Endothelial cell of umbilical vein (primary cell): ENCODE measurements around the gene GALNT2. TPM values are rescaled to one million over a fixed set of nuclear protein-coding genes. Genes with fewer than 3 reads are reported as not detected.

ENCODE experiments used
- BruUV-seq: library from RNA; stranded (reverse); fragments of 400-500 nt; replicated peaks from 2 replicates; lab custom pipeline; 2021; lab: Mats Ljungman, UMichigan
- CTCF ChIA-PET: fragments of 300-600, 350-600 bp; sonication (Branson Sonifier 250); formaldehyde crosslinking; loops from one replicate; lab custom pipeline; 2021; ENCODE audit warnings: antibody characterized with exemption, inconsistent platforms; lab: Charles Lee
- POLR2A ChIA-PET: fragments of 300-600, 350-600 bp; sonication (Branson Sonifier 250); formaldehyde crosslinking; loops from one replicate; lab custom pipeline; 2021; ENCODE audit warnings: antibody characterized with exemption, inconsistent platforms; lab: Charles Lee
- DNase-seq: peaks from one replicate; pipeline ENCODE4 v3.0.0-alpha.2; 2011; ENCODE audit warnings: low read depth, low spot score
- FAIRE-seq: peaks from 2 replicates; lab custom pipeline; 2011; peaks lifted over from hg19 to GRCh38; lab: Jason Lieb, UNC
- H2AFZ ChIP-seq: 2 replicates; pipeline ENCODE4 v1.6.0; 2012; ENCODE audit warnings: low read depth, low read length, control low read depth, inconsistent platforms
- H3K27ac ChIP-seq: 2 replicates; pipeline ENCODE4 v1.5.1; 2011; ENCODE audit warnings: low read depth, mild to moderate bottlenecking, control low read depth, low read length, moderate library complexity; ENCODE audit not compliant: insufficient read depth
- H3K27me3 ChIP-seq, 2 experiments: 2 replicates each; pipeline versions ENCODE4 v1.6.0 to v1.6.1; 2011; ENCODE audit warnings: low read length in 2 of 2, mixed read lengths in 1 of 2; ENCODE audit not compliant: control insufficient read depth in 2 of 2, insufficient read depth in 2 of 2
- H3K36me3 ChIP-seq, 2 experiments: 2 replicates in 1 of 2; 3 replicates in 1 of 2; pipeline ENCODE4 v1.5.1; 2011; ENCODE audit warnings: low read length in 2 of 2, mild to moderate bottlenecking in 1 of 2, moderate library complexity in 1 of 2; ENCODE audit not compliant: control insufficient read depth in 2 of 2, insufficient read depth in 2 of 2; ENCODE audit errors: extremely low read depth in 1 of 2
- H3K4me1 ChIP-seq: 3 replicates; pipeline ENCODE4 v1.5.1; 2011; ENCODE audit warnings: mild to moderate bottlenecking, low read length; ENCODE audit not compliant: control insufficient read depth, insufficient read depth; ENCODE audit errors: extremely low read depth
- H3K4me2 ChIP-seq: 2 replicates; pipeline ENCODE4 v1.6.1; 2011; ENCODE audit warnings: low read length, control low read depth, mixed read lengths; ENCODE audit not compliant: insufficient read depth
- H3K4me3 ChIP-seq, 3 experiments: fragments of 200-600 bp in 1 of 3; sonication (generic), shearing (Covaris generic) in 1 of 3; replicated peaks in 1 of 3; 2 replicates each; pipeline ENCODE4 v1.5.1; 2011 to 2016; ENCODE audit warnings: control low read depth in 3 of 3, low read length in 3 of 3, mild to moderate bottlenecking in 2 of 3, inconsistent platforms in 1 of 3, low read depth in 1 of 3, moderate library complexity in 1 of 3; ENCODE audit not compliant: insufficient read depth in 1 of 3
- H3K79me2 ChIP-seq: 2 replicates; pipeline ENCODE4 v1.6.0; 2012; ENCODE audit warnings: low read length, inconsistent platforms; ENCODE audit not compliant: control insufficient read depth, insufficient read depth
- H3K9ac ChIP-seq: replicated peaks from 2 replicates; pipeline ENCODE3; 2011; ENCODE audit warnings: low read length, control low read depth; ENCODE audit not compliant: insufficient read depth; ENCODE audit errors: extremely low read depth
- H3K9me1 ChIP-seq: replicated peaks from 3 replicates; pipeline ENCODE4 v1.6.0; 2011; ENCODE audit warnings: mild to moderate bottlenecking, low read length; ENCODE audit not compliant: control insufficient read depth, insufficient read depth; ENCODE audit errors: extremely low read depth
- H3K9me3 ChIP-seq: replicated peaks from 2 replicates; pipeline ENCODE4 v1.5.1; 2012; ENCODE audit warnings: low read length, inconsistent platforms; ENCODE audit not compliant: control insufficient read depth, insufficient read depth
- H4K20me1 ChIP-seq: replicated peaks from 2 replicates; pipeline ENCODE3; 2011; ENCODE audit warnings: mild to moderate bottlenecking, low read length; ENCODE audit not compliant: control insufficient read depth, insufficient read depth; ENCODE audit errors: extremely low read depth
- EZH2 ChIP-seq: IDR thresholded peaks from 2 replicates; pipeline ENCODE4 v1.6.1; 2012; ENCODE audit warnings: borderline replicate concordance, low read depth, mild to moderate bottlenecking, moderate library complexity, low read length, inconsistent platforms; ENCODE audit not compliant: severe bottlenecking
- FOS ChIP-seq: IDR thresholded peaks from 2 replicates; pipeline ENCODE4 v1.6.1; 2011; ENCODE audit warnings: mild to moderate bottlenecking, low read length, moderate library complexity, borderline replicate concordance; ENCODE audit not compliant: insufficient read depth
- GATA2 ChIP-seq: IDR thresholded peaks from 2 replicates; pipeline ENCODE4 v1.7.0; 2011; ENCODE audit warnings: low read depth, mild to moderate bottlenecking, moderate library complexity, mixed read lengths, low read length; ENCODE audit not compliant: insufficient read length, insufficient read depth
- JUN ChIP-seq: IDR thresholded peaks from 2 replicates; pipeline ENCODE4 v1.6.1; 2011; ENCODE audit warnings: borderline replicate concordance, low read depth; ENCODE audit not compliant: insufficient read length, insufficient read depth
- MYC ChIP-seq: IDR thresholded peaks from one replicate; pipeline ENCODE4 v1.6.1; 2011; ENCODE audit warnings: mild to moderate bottlenecking, low read depth, low read length
- POLR2A ChIP-seq: IDR thresholded peaks from 2 replicates; pipeline ENCODE4 v1.6.1; 2012; ENCODE audit warnings: low read depth, mild to moderate bottlenecking, control low read depth, low read length
- POLR2AphosphoS5 ChIP-seq: IDR thresholded peaks from 2 replicates; pipeline ENCODE4 v1.6.1; 2012; ENCODE audit warnings: low read depth, mild to moderate bottlenecking, control low read depth, low read length, moderate library complexity; ENCODE audit not compliant: insufficient read depth
- dilution Hi-C: fragments of 300-500 bp; cut with MboI; formaldehyde crosslinking; loops from one replicate; pipeline ENCODE4 v1.15.0; 2019; ENCODE audit warnings: low sequenced_read_pairs; ENCODE audit not compliant: extremely low pct_ligation_motif_present
- intact Hi-C: fragments of 100-400 bp; cut with micrococcal nuclease; formaldehyde crosslinking; loops from one replicate; pipeline ENCODE4 v1.10.0; 2022
- polyA plus RNA-seq, 4 experiments: library from polyadenylated mRNA; depleted of rRNA in 3 of 4; stranded (reverse) in 3 of 4; unstranded in 1 of 4; fragments of >200 nt; gene quantifications; 2 replicates each; pipeline versions ENCODE4 v1.2.1 to v1.2.3, GENCODE V29; 2011 to 2012; ENCODE audit warnings: missing spikeins in 1 of 4
- total RNA-seq: library from RNA; stranded (reverse); gene quantifications from 2 replicates; pipeline ENCODE4 v1.2.3, GENCODE V29; 2021
- TF ChIP-seq, protein P1 (sequence below): IDR thresholded peaks from 2 replicates; pipeline ENCODE4 v1.6.1; 2011; ENCODE audit not compliant: insufficient read depth, insufficient read length
- TF ChIP-seq, protein P2 (sequence below), 2 donors: IDR thresholded peaks; 1 replicate in 1 of 2; 2 replicates in 1 of 2; pipeline ENCODE4 v1.5.1; 2011; ENCODE audit warnings: low read length in 2 of 2, mild to moderate bottlenecking in 2 of 2, moderate library complexity in 2 of 2, control low read depth in 1 of 2, inconsistent platforms in 1 of 2, low read depth in 1 of 2; ENCODE audit not compliant: insufficient read depth in 1 of 2; ENCODE audit errors: extremely low read depth in 1 of 2

Gene GALNT2
- total and polyA plus RNA-seq, 2 donors (not counting 3 experiments of a cell fraction or from before 2014, with no cell fraction given): 56.3 to 77.5 TPM

DNA sequence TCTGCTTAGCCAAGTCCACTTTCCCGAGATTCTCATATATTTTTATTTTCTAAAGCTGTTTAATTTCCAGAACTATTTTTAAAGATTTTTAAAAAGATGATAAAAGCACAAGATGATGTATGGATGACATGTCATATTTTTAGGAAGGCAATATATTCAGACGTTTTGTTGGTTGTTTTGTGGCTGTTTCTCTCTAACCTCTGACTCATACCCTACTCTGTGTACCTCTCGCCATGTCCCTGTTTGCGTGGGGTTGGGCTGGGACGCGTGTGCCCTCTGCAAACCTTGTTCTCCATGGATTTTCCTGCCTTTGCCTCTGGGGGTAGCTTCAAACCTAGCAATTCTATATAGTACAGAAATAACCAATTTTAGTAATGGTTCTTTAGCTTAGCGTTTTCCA is 132.0 kb downstream of the GALNT2 start:
- no peaks in the 10 kb centered on the region for H3K9me3 ChIP-seq
- FAIRE-seq: no peak
- no peak overlapping the region for H3K9ac ChIP-seq
- no peaks in the 10 kb centered on the region for H3K9me1 ChIP-seq
- DNase-seq: no peak
- no peak overlapping the region for H3K4me3 ChIP-seq
- no peaks in the 10 kb centered on the region for H3K36me3 ChIP-seq
- POLR2A ChIA-PET: no interaction called here
- dilution Hi-C loops: no loop called here
- H2AFZ ChIP-seq: no peak overlapping the region
- CTCF ChIA-PET: interaction anchor here (0.9 to 2.0 kb wide), 2 partner anchors 15 to 17 kb away, joined by 3 to 6 read pairs; no protein-coding TSS in a partner anchor
- H4K20me1 ChIP-seq: no peaks in the 10 kb centered on the region
- H3K4me2 ChIP-seq: no peak overlapping the region
- no peaks in the 10 kb centered on the region for H3K27me3 ChIP-seq
- intact Hi-C loops: no loop called here
- no peak overlapping the region for H3K27ac ChIP-seq
- H3K4me1 ChIP-seq: no peaks in the 10 kb centered on the region
- H3K79me2 ChIP-seq: no peaks in the 10 kb centered on the region
- TF ChIP-seq EZH2: no peak
- TF ChIP-seq FOS: no peak
- no peak for TF ChIP-seq GATA2
- TF ChIP-seq MYC: no peak
- no peak for TF ChIP-seq POLR2A
- TF ChIP-seq, protein P1, sequence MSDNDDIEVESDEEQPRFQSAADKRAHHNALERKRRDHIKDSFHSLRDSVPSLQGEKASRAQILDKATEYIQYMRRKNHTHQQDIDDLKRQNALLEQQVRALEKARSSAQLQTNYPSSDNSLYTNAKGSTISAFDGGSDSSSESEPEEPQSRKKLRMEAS: no peak
- no peak for TF ChIP-seq JUN
- TF ChIP-seq, protein P2, sequence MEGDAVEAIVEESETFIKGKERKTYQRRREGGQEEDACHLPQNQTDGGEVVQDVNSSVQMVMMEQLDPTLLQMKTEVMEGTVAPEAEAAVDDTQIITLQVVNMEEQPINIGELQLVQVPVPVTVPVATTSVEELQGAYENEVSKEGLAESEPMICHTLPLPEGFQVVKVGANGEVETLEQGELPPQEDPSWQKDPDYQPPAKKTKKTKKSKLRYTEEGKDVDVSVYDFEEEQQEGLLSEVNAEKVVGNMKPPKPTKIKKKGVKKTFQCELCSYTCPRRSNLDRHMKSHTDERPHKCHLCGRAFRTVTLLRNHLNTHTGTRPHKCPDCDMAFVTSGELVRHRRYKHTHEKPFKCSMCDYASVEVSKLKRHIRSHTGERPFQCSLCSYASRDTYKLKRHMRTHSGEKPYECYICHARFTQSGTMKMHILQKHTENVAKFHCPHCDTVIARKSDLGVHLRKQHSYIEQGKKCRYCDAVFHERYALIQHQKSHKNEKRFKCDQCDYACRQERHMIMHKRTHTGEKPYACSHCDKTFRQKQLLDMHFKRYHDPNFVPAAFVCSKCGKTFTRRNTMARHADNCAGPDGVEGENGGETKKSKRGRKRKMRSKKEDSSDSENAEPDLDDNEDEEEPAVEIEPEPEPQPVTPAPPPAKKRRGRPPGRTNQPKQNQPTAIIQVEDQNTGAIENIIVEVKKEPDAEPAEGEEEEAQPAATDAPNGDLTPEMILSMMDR (IDR thresholded peaks at IDR 0.05; ENCODE audit: extremely low read depth in 1 of 2, insufficient read depth in 1 of 2, low read depth in 1 of 2, low read length in 2 of 2): no peak
- no peak for TF ChIP-seq POLR2AphosphoS5
- no TSS peak for BruUV-seq
